Aorta (tissue), 5 donors: Measurements from ENCODE around the gene AKAP6. TPM values are rescaled to one million over a fixed set of nuclear protein-coding genes. Genes with fewer than 3 reads are reported as not detected.

Experiments
- ATAC-seq: fragments of 200-7000 bp; cut with Tn5 transposase; one replicate; pipeline ENCODE4 v1.9.1; 2022; ENCODE audit warnings: moderate library complexity; ENCODE audit not compliant: low FRiP score
- DNase-seq, 2 donors: peaks; one replicate each; pipeline ENCODE4 v3.0.0-alpha.2; 2020
- H3K27ac ChIP-seq, 2 donors: one replicate each; pipeline ENCODE4 v1.5.1; 2013; ENCODE audit warnings: low read length in 2 of 2, mild to moderate bottlenecking in 2 of 2, moderate library complexity in 2 of 2, control low read depth in 1 of 2, inconsistent platforms in 1 of 2, low read depth in 1 of 2
- H3K27me3 ChIP-seq, 2 donors: one replicate each; pipeline ENCODE4 v1.6.1; 2013; ENCODE audit warnings: control low read depth in 1 of 2, low read length in 1 of 2, mild to moderate bottlenecking in 1 of 2, moderate library complexity in 1 of 2; ENCODE audit not compliant: insufficient read depth in 2 of 2, control insufficient read depth in 1 of 2
- H3K36me3 ChIP-seq, 2 donors: one replicate each; pipeline ENCODE4 v1.6.1; 2013; ENCODE audit warnings: control low read depth in 1 of 2, low read length in 1 of 2, mild to moderate bottlenecking in 1 of 2; ENCODE audit not compliant: insufficient read depth in 2 of 2, control insufficient read depth in 1 of 2
- H3K4me1 ChIP-seq, 2 donors: one replicate each; pipeline ENCODE4 v1.6.1; 2013; ENCODE audit warnings: low read length in 2 of 2, control low read depth in 1 of 2, mild to moderate bottlenecking in 1 of 2, moderate library complexity in 1 of 2; ENCODE audit not compliant: insufficient read depth in 2 of 2, control insufficient read depth in 1 of 2
- H3K4me3 ChIP-seq, 2 donors: one replicate each; pipeline ENCODE4 v1.5.1; 2013; ENCODE audit warnings: low read length in 2 of 2, control low read depth in 1 of 2, mild to moderate bottlenecking in 1 of 2
- H3K9me3 ChIP-seq: one replicate; pipeline ENCODE4 v1.6.1; 2013; ENCODE audit warnings: mild to moderate bottlenecking, low read length; ENCODE audit not compliant: control insufficient read depth
- WGBS, 2 donors: extraction: QIAGEN DNeasy Blood & Tissue Kit; methylation state at CpG; one replicate each; pipeline ENCODE4 v1.1.7; 2013; 5-methylcytosine and 5-hydroxymethylcytosine counted together
- intact Hi-C, 2 donors: fragments of 100-400 bp; cut with DNase I; formaldehyde crosslinking; loops; one replicate each; pipeline versions ENCODE4 v1.14.2 to v1.15.0; 2022
- long read RNA-seq, 2 donors: library from polyadenylated mRNA; unstranded; transcript quantifications; one replicate each; pipeline ENCODE4 v2.0.0, GENCODE V29; 2020 to 2021
- polyA plus RNA-seq, 2 donors: library from polyadenylated mRNA; stranded (reverse); fragments of 200-250 nt; gene quantifications; one replicate each; pipeline ENCODE4 v1.2.3, GENCODE V29; 2013
- total RNA-seq, 2 donors: library from RNA; stranded (reverse); fragmentation: NEBNext Ultra II Directional; extraction: Animal tissue kit (Norgen Biotek cat#: 25700); gene quantifications; one replicate each; pipeline ENCODE4 v1.2.1, GENCODE V29; 2021
- donor health status: healthy with polysubstance abuse.
- donor health status: Bipolar disorder and iron deficiency.
- donor health status: DM: no; HTN: no; CAD: no.
- donor health status: DM: no; HTN: no; CAD: no.
- donor health status: DM: yes; HTN: yes; CAD: no.

The AKAP6 gene
- total RNA-seq (100 to 1,000 TPM in 1 of 2 donors, 10 to 100 TPM in 1; 79.3 to 211 TPM), polyA plus RNA-seq (10 to 100 TPM in 1 of 2 donors, 1 to 10 TPM in 1; 7.4 to 13.9 TPM)
- long read RNA-seq, donor 1, partial matches to known transcripts, result 47 of 96 reads
- long read RNA-seq, donor 1, other reads (novel, unspliced or antisense), result 49 of 96 reads
- long read RNA-seq, donor 2, partial matches to known transcripts, result 10 of 25 reads
- long read RNA-seq, donor 2, other reads (novel, unspliced or antisense), result 14 of 25 reads

DNA sequence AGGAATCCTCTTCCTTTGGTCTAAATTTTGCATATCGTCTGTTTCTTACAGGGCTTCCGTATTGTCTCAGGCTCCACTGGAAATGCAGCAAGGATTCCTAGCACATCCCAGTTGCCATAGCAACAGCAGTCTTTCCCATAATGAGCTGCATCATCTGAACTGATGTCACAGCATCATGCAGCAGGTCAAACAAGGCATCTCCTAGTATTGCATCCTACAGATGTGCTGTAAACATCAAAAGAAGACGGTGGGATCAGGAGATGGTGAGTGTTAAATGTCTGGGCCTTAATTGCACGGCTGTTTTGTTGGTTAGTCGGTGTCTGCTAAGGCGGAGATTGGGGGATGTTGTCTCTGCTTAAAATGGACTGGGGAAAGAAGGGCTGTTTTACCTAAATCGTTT lies at the start of gene AKAP6:
Gene AKAP6, plus strand, starts transcription at position 153 of the 400 bp plus-strand sequence. CDS start 104,196 bp downstream, outside the sequence.
- no peaks in the 10 kb centered on the region for H3K36me3 ChIP-seq
- 61 to 71% methylated on average over 7 of the region's 7 CpGs for WGBS, 2 donors
- H3K27ac ChIP-seq, result no peak within 1 kb of the TSS
- H3K4me3 ChIP-seq, result no peak within 1 kb of the TSS
- DNase-seq (no peak), ATAC-seq (no peak)
- H3K27me3 ChIP-seq, result no peaks in the 10 kb centered on the region
- intact Hi-C loops, result no loop called here
- no peaks in the 10 kb centered on the region for H3K9me3 ChIP-seq
- no peaks in the 10 kb centered on the region for H3K4me1 ChIP-seq

- ATAC-seq (no peak), DNase-seq (no peak)
- no peaks in the 10 kb centered on the region for H3K27me3 ChIP-seq
- no peaks in the 10 kb centered on the region for H3K36me3 ChIP-seq
- H3K4me1 ChIP-seq, result peaks cover 0 to 2% of the 10 kb centered on the region in 2 donors
- no peak overlapping the region for H3K4me3 ChIP-seq
- H3K9me3 ChIP-seq, result no peaks in the 10 kb centered on the region
- intact Hi-C loops, result no loop called here
- WGBS, 2 donors, result 57 to 64% methylated on average over 1 of the region's 1 CpG
- no peak overlapping the region for H3K27ac ChIP-seq
Observed at GRCh38 chr14:32286602-32287001, 42.5 kb upstream of the AKAP6 start.

GRCh38 chr14:32296366-32296765 lies 32.7 kb upstream of the AKAP6 start:
- Histone ChIP-seq H3K9me3 (no peaks in the 10 kb centered on the region), H3K27ac (no peak overlapping the region), H3K4me1 (no peaks in the 10 kb centered on the region), H3K4me3 (no peak overlapping the region), H3K36me3 (peaks cover 0 to 2% of the 10 kb centered on the region in 2 donors), H3K27me3 (no peaks in the 10 kb centered on the region)
- 88 to 94% methylated on average over 3 of the region's 3 CpGs for WGBS, 2 donors
- intact Hi-C loops, result no loop called here
- DNase-seq (no peak), ATAC-seq (no peak)

- Histone ChIP-seq H3K4me3 (no peak overlapping the region), H3K4me1 (no peaks in the 10 kb centered on the region), H3K9me3 (no peaks in the 10 kb centered on the region), H3K27me3 (no peaks in the 10 kb centered on the region), H3K27ac (no peak overlapping the region), H3K36me3 (peaks cover 0 to 2% of the 10 kb centered on the region in 2 donors)
- ATAC-seq, result no peak
- intact Hi-C loops, result no loop called here
- DNase-seq, result no peak
- 71 to 77% methylated on average over 3 of the region's 3 CpGs for WGBS, 2 donors
Observed at GRCh38 chr14:32298346-32298745, 30.8 kb upstream of the AKAP6 start.

DNA sequence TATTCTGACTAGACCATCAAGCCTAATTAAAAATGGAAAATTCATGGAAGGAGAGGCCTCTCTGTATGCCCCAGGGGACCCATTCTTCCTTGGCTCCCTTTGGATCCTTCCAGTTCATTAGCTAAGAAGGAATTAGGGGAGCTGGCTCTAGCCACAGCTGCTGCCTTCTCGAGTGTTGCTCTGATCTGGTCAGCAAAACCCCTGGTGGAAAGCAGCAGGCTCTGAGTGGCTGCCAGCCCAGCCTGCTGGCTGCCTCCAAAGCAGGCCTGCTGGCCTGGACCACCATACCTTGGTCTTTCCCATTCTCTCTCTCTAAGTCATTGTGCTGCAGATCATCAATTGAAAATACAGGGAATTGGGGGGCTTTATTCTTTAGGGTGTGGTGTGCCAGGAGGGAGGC lies 29.0 kb upstream of the AKAP6 start:
- H3K4me3 ChIP-seq, result no peak overlapping the region
- no peaks in the 10 kb centered on the region for H3K27me3 ChIP-seq
- no peaks in the 10 kb centered on the region for H3K9me3 ChIP-seq
- no peak for ATAC-seq
- peaks cover 0 to 2% of the 10 kb centered on the region in 2 donors for H3K36me3 ChIP-seq
- no peak for DNase-seq
- no peaks in the 10 kb centered on the region for H3K4me1 ChIP-seq
- H3K27ac ChIP-seq, result no peak overlapping the region
- intact Hi-C loops, result no loop called here
- 36 to 46% methylated on average over 1 of the region's 1 CpG for WGBS, 2 donors

- Histone ChIP-seq H3K4me1 (no peaks in the 10 kb centered on the region), H3K27me3 (no peaks in the 10 kb centered on the region), H3K4me3 (no peak overlapping the region), H3K9me3 (no peaks in the 10 kb centered on the region), H3K27ac (no peak overlapping the region), H3K36me3 (peaks cover 0 to 2% of the 10 kb centered on the region in 2 donors)
- ATAC-seq (no peak), DNase-seq (no peak)
- intact Hi-C loops, result no loop called here
Observed at GRCh38 chr14:32303865-32304264, 25.2 kb upstream of the AKAP6 start.

- Histone ChIP-seq H3K9me3 (no peaks in the 10 kb centered on the region), H3K27ac (no peak overlapping the region), H3K4me3 (no peak overlapping the region), H3K36me3 (peaks cover 0 to 2% of the 10 kb centered on the region in 2 donors), H3K4me1 (no peaks in the 10 kb centered on the region), H3K27me3 (no peaks in the 10 kb centered on the region)
- intact Hi-C loops, result no loop called here
- ATAC-seq, result no peak
- DNase-seq, result no peak
- 30 to 34% methylated on average over 3 of the region's 3 CpGs for WGBS, 2 donors
Observed at GRCh38 chr14:32304296-32304695, 24.8 kb upstream of the AKAP6 start.

GRCh38 chr14:32306549-32306948 lies 22.5 kb upstream of the AKAP6 start:
- ATAC-seq (no peak), DNase-seq (no peak)
- Histone ChIP-seq H3K27ac (no peak overlapping the region), H3K4me1 (no peaks in the 10 kb centered on the region), H3K27me3 (no peaks in the 10 kb centered on the region), H3K4me3 (no peak overlapping the region), H3K36me3 (no peaks in the 10 kb centered on the region), H3K9me3 (no peaks in the 10 kb centered on the region)
- 98 to 99% methylated on average over 3 of the region's 3 CpGs for WGBS, 2 donors
- intact Hi-C loops, result no loop called here

DNA sequence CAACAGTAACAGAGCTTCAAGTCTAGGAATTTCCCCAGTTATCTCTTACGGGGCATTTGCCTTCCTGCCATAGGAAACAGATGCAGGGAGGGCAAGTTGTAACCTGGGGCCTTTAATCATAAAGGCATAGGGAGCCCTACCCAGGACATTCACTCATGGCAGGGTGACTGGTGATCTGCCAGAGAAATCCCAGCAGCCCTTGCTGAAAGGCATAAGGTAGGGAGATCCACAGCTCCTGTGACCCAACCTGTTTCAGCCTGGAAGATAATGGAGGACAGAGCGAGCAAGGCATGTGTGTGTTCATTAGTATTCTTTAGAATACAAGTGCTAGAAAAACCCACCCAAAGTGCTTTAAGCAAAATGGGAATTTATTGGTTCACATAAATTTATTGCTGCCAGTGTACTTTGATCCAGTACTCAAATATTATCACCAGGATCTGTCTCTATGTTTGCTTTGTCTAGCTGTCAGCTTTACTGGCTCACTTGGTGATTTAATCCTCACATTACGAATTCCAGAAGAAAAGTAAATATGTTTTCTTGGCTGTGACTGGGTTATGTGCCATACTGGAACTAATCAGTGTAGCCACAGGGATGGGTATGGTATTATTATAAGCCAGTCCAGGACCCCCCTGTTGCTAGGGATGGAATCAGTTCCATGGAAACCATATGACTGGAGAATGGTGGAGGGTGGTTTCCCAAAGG lies 21.1 kb upstream of the AKAP6 start:
- H3K36me3 ChIP-seq, result no peaks in the 10 kb centered on the region
- intact Hi-C loops, result no loop called here
- no peaks in the 10 kb centered on the region for H3K4me1 ChIP-seq
- no peaks in the 10 kb centered on the region for H3K9me3 ChIP-seq
- H3K27ac ChIP-seq, result no peak overlapping the region
- H3K27me3 ChIP-seq, result no peaks in the 10 kb centered on the region
- ATAC-seq (no peak), DNase-seq (no peak)
- 38 to 47% methylated on average over 3 of the region's 3 CpGs for WGBS, 2 donors
- H3K4me3 ChIP-seq, result no peak overlapping the region
